Measurements from ENCODE around the gene ALG9. TPM values are rescaled to one million over a fixed set of nuclear protein-coding genes. Genes with fewer than 3 reads are reported as not detected.

The ALG9 gene
- total and polyA plus RNA-seq, 2 donors (not counting 3 experiments of a cell fraction or from before 2014, with no cell fraction given), result 29.1 to 29.4 TPM

- dilution Hi-C loops (cut with MboI; ENCODE audit: extremely low pct_ligation_motif_present, low sequenced_read_pairs) (no loop called here), intact Hi-C loops (cut with micrococcal nuclease) (no loop called here)
- Histone ChIP-seq H3K79me2 (ENCODE audit: control insufficient read depth, insufficient read depth, low read length) (no peaks in the 10 kb centered on the region), H3K27ac (ENCODE audit: insufficient read depth, low read depth, low read length) (no peak overlapping the region), H3K9me1 (replicated peaks; ENCODE audit: control insufficient read depth, extremely low read depth, insufficient read depth, low read length) (no peaks in the 10 kb centered on the region), H3K9ac (replicated peaks; ENCODE audit: extremely low read depth, insufficient read depth, low read length) (no peak overlapping the region), H4K20me1 (replicated peaks; ENCODE audit: control insufficient read depth, extremely low read depth, insufficient read depth, low read length) (no peaks in the 10 kb centered on the region), H3K4me2 (ENCODE audit: insufficient read depth, low read length) (no peak overlapping the region), H3K36me3 (ENCODE audit: control insufficient read depth in 2 of 2, extremely low read depth in 1 of 2, insufficient read depth in 2 of 2, low read length in 2 of 2) (peaks cover 0 to 2% of the 10 kb centered on the region in 2 experiments), H3K27me3 (ENCODE audit: control insufficient read depth in 2 of 2, insufficient read depth in 2 of 2, low read length in 2 of 2) (no peaks in the 10 kb centered on the region), H2AFZ (ENCODE audit: low read depth, low read length) (no peak overlapping the region), H3K4me1 (ENCODE audit: control insufficient read depth, extremely low read depth, insufficient read depth, low read length) (peaks cover 14% of the 10 kb centered on the region), H3K9me3 (replicated peaks; ENCODE audit: control insufficient read depth, insufficient read depth, low read length) (no peaks in the 10 kb centered on the region), H3K4me3 (replicated peaks in 1 of 3; ENCODE audit: insufficient read depth in 1 of 3, low read depth in 1 of 3, low read length in 3 of 3) (no peak overlapping the region)
- CTCF ChIA-PET, result interaction anchor here (0.9 to 3.1 kb wide), 10 partner anchors 8 to 281 kb away, joined by 3 to 16 read pairs (median 4); no protein-coding TSS in a partner anchor
- POLR2A ChIA-PET, result no interaction called here
- DNase-seq (ENCODE audit: low read depth, low spot score) (no peak), FAIRE-seq (no peak)
- no TSS peak for BruUV-seq (replicated peaks)
- TF ChIP-seq POLR2A (IDR thresholded peaks at IDR 0.05; ENCODE audit: low read depth, low read length) (no peak), GATA2 (IDR thresholded peaks at IDR 0.05; ENCODE audit: insufficient read depth, insufficient read length, low read depth, low read length) (no peak), MAX (IDR thresholded peaks at IDR 0.05; ENCODE audit: insufficient read depth, insufficient read length) (no peak), FOS (IDR thresholded peaks at IDR 0.05; ENCODE audit: borderline replicate concordance, insufficient read depth, low read length) (no peak), MYC (IDR thresholded peaks at IDR 0.05; ENCODE audit: low read depth, low read length) (no peak), JUN (IDR thresholded peaks at IDR 0.05; ENCODE audit: borderline replicate concordance, insufficient read depth, insufficient read length, low read depth) (no peak), EZH2 (IDR thresholded peaks at IDR 0.05; ENCODE audit: borderline replicate concordance, low read depth, low read length, severe bottlenecking) (no peak), POLR2AphosphoS5 (IDR thresholded peaks at IDR 0.05; ENCODE audit: insufficient read depth, low read depth, low read length) (no peak)
Observed at GRCh38 chr11:111845276-111846028, 25.9 kb downstream of the ALG9 start.

All from endothelial cell of umbilical vein (primary cell).